Stimulated activated CD4-positive, alpha-beta T cell treated with anti-CD3 and anti-CD28 coated beads, Interleukin-2, amount 100 ng/mL, for 24 hours (primary cell): ENCODE results near the gene AGPAT2.
A peak's percentile ranks its signal among the peaks of the same experiment; 100 is the strongest.

Experiments used
- DNase-seq, 2 donors: peaks; one replicate each; pipeline ENCODE4 v3.0.0-alpha.2; 2020

AGPAT2 gene

DNA sequence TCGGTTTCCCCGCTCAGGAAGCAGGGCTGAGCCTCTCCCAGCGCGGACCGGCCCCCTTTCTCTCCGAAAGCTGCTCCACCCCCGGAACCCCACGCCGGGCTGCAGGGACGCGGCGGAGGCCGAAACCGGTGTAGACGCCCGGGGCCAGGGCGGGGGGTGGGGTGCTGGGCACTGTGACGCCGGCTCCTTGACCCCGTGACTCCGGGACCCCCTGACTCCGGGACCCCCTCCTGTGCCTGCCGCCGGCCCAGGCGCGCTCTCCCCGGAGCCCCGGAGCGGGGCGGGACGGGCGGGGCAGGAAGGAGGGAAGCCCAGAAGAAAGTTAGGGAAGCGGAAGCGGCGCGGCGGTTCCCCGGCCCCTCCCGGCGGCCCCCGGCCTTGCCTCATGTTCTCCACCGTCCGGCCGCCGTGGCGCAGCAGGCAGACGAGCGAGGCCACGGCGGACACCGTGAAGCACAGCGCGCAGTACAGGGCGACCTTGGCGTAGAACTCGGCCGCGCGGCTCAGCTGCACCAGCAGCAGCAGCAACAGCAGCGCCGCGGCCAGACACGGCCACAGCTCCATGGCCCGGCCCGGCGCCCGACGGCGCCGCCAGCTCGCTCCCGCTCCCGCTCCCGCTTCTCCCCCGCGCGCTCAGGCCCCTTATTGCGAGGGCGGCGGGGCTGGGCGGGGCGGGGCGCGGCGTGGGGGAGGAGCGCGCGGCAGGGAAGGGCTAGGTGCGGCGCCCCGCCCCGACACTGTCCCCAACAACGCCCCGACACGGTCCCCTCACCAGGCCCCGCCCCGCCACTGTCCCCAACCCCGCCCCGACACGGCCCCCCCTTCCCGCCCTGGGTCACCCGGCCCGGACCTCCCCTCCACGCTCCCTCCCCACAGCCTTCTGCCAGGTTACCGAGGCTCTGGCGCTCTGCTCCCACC, at the start of gene AGPAT2:
Gene AGPAT2, minus strand, starts transcription at position 664 of the 918 bp plus-strand sequence. Its CDS starts 100 bp downstream, at position 564.
- DNase-seq: peak; percentile 71 to 81

DNA sequence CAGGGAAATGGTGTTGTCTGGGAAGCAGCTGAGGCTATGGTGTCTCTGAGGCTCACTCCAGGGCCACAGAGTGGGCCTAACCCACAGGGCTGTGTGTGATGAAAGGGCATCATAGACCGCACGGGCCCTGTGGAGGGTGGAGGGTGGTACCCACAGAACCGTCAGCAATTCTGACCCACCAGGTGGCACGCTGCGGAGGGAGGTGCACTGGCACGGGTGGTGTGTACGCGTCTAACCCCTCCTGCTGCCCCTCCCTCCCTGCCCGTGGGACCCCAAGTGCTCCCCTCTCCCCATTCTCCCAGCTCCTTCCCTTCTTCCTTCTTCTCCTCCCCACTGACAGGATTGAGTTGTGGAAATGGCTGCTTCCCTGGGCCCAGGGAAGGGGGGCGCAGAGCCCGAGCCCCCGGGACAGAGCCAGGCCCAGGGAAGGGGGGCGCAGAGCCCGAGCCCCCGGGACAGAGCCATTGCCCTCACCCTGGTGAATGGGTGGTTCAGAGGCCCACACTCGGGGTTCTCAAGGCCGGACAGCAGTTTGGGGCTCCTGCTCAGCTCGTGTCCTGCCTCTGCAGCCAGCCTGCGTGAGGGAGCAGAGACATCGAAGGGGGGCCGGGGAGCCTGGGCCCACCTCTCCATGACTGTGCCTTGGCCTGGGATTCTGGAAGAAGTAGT, 48.7 kb upstream of the AGPAT2 start:
- no peak for DNase-seq

DNA sequence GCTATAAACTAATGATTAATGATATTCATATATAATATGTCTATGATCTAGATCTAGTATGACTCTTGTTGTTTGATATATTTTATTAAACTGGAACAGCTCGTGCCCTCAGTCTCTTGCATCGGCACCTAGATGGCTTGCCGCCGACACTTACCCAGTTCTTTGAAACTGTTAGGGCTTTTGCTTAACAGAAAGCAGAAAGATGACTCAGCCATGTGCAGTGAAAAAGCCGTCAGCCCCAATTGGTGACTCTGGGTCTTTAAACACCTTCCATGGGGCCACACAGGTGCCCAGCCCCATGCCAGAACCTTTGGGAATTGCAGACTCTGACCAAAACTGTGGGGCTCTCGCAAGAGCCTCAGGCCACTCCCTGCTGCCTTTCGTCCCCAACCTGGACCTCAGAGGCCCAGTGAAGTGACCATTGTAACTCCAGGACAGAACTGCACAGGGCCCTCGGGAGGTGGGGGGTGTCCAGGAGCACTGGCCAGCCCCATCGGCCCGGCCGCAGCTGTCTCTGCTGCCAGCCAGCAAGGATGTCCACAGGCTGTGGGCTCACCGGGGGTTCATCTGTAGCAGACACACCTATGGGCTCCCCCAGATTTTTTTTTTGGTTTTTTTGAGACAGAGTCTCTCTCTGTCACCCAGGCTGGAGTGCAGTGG, 47.7 kb upstream of the AGPAT2 start:
- DNase-seq: no peak

DNA sequence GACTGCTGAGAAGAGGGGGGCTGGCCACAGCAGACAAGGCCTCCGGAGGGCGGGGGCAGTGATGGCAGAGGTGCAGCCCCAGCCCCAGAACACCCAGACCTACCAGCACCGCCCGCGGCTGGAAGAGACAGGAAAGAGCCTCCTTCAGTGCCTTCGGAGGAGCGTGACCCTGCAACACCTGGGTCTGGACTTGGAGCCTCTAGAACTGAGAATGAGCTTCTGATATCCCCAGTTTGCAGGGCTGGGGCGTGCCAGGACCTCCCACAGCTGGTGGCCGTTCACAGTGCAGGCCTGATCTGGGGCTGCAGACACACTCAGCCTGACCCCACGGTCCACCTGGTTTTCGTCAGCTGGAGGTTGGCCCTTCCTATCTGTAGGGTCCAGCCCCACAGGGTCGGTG, 46.4 kb upstream of the AGPAT2 start:
- no peak for DNase-seq

DNA sequence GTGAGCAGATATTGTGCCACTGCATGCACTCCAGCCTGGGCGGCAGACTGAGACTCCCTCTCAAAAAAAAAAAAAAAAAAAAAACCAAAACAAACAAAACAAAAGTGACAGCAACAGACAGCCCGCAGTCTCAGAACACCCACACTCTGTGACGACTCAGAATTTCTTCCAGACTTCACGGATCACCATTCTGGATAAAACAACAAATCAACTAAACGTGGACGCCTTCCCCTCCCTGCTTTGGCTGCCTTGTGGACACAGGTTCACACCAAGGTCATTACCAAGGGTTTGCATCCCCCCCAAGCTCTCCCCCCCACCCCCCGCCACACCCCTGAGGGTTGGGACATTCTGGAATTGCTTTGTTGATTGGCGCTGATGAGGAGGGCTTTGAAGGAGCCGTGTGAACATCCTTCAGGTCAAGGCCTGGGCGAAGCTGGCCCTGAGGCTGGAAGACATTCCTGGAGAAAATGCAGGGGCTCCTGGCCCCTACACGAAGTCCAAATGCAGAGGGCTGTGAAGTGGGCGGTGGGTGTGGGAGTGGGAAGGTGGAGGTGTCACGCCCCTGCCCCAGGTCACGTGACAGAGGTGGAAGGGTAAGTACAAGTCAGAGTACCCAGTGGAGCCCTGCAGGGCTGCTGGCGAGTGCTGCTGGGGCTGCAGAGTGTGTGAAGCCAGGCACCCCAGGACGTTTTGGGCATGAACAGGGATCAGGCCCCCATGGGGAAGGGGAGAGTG, 45.4 kb upstream of the AGPAT2 start:
- DNase-seq: no peak

DNA sequence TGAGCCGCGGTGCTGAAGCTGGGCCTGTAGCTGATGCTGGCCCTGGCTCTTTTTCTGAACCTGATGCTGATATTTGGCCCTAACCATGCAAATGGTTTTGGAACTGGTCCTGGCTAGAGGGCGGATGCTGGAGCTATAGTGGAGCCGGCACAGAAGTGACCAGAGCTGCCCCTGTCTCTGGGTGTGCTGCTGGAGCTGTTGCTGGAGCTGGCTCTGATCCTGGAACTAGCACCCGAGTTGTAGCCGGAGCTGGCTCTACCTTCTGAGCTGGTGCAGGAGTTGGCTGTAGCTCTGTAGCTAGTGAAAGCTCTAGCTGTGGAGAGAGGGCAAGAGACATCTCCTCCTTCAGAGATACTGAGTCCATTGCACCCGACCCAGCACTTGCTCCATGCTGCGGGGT, 42.7 kb upstream of the AGPAT2 start:
- DNase-seq: no peak

DNA sequence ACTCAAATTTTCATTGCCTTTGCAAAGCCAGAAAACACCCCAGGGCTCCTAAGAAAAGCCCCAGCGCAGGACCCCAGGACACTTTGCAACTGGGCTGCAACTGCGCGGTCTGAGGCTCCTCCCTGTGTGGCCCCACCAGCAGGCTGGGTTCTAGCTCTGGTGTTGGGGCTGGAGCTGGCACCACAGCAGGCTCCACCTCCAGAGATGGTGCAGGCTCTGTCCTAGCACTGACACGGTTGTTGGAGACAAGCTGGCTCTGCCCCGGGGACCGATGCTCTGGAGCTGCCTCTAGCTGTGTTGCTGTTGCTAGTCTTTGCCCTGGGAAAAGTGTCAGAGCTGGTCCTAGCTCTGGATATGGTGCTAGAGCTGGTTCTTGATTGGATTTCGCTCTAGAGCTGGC, 41.9 kb upstream of the AGPAT2 start:
- peak in 1 of 2 donors; percentile 34 for DNase-seq

DNA sequence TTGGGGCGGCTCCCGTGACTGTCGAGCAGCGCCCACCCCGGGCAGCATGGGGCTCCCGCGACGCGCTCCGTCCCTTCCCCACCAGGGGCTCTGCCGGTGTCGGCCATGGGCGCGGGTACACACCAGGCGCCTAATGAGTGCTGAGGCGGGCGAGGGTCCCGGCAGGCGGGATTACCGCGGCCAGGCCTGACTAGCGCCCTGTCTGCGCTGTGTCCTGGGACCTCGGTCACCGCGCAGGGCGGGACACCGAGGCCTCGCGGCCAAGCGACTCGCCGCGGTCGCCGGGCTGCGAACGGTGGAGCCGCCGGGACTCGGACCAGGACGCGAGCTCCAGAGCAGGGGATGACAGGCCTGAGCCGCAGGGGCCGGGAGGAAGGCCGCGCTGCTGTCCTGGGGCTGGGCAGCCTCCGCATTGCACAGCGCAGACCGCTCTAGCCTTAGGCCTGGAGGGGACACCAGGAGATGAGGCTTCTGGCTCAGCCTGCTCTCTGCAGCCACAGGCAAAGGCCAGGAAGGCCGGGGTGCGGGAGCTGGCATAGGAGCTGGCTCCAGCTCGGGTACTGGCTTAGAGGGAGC, 41.4 kb upstream of the AGPAT2 start:
- DNase-seq: peak in 1 of 2 donors; percentile 28

DNA sequence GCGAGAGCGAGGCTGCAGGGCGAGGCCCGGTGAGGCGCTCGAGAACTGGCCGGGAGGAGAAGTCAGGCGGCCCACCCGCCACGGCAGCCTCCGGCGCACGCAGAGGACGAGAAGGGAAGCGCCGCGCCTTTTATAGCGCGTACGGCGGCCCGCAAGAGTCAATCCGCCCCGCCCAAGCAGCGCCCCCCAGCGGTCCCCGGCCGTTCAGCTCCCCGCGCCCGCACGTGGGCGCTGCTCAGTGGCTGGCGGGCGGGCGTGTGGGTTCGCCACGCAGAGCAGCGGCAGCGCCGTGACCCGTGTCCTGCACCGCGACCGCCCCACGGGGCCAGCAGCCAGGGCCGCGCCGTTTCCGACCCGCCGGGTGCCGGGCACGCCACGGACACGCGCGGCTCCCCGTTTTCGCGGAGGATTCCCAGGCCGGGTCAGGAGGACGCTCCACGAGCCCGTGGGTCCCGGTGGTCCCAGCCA, 40.9 kb upstream of the AGPAT2 start:
- DNase-seq: peak; percentile 94 to 95

DNA sequence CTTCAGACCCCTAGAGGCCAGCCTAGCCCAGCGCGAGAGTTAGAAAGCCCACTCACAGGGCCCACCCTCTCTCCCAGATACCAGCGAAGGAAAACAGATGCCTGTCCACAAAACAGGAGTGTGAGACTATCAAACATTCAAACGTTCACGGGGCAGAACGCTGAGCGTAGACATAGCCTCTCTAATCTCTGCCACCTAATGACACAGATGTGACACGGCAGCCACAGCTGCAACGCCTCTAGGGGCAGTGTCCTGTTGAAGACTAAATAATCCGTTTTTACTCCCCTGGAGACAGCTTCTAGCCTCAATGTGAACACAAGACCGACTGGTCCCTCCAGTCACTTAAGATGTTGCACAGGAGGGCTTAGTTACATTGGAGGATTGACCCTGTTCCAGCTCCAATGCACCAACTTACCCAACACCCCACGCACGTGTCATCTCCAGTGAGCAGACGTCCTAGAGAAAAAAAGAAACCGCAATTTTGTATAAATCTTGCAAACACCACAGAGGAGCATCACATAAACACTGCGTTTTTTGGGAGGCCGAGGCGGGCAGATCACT, 39.5 kb upstream of the AGPAT2 start:
- peak; percentile 44 to 52 for DNase-seq

DNA sequence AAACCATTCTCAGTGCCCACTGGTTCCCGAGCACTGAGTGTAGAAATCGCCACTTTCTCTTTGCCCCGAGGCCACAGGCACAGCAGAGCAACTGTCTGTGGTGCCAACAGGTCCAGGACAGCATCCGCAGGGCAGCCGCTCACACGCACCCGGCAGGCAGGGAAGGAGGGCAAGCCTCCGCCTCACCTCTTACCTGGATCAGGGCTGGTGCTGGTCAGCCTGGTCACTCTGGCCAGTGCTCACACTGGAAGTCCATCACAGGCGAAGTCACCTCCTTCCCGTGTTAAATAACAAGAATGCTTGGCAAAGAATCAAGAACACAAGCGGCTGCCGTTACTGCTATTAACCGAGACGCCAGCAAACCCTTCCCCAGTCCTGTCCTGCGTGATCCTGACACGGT, 38.9 kb upstream of the AGPAT2 start:
- no peak for DNase-seq

DNA sequence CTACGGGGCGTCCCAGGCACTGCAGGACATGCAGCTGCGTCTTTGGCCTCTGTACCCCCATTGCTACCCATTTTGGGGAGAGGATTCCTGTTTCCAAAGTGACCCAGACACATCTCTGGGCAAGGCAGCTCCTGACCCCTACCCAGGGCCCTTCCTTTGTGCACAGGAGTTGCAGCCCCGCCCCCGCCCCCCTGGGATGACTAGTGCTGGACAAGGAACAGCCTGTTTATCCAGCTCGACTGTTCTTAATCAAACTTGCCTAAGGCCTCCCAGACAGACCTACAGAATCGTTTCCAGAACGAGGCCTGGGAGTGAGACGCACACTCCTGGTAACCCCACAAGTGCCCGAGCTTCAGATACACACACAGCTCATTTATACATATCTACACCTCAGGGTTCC, 38.4 kb upstream of the AGPAT2 start:
- no peak for DNase-seq

DNA sequence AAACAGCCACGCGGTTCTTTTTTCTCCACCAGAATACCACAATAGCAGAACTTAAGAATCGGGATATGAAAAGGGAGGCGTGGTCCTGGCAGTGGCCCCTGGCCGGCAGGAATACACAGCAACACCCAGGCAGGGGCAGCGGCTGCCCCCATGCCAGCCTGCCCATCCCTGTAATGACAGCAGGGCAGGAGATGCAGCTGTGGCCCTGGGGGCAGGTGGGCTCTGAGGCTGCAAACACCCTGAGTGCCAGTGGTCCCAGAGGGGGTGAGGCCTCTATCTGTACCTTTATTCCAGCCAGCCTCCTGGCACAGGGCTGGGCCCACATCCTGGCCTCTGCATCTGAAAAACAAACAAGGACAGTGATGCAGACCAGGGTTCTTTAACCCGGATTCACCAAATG, 37.5 kb upstream of the AGPAT2 start:
- no peak for DNase-seq

DNA sequence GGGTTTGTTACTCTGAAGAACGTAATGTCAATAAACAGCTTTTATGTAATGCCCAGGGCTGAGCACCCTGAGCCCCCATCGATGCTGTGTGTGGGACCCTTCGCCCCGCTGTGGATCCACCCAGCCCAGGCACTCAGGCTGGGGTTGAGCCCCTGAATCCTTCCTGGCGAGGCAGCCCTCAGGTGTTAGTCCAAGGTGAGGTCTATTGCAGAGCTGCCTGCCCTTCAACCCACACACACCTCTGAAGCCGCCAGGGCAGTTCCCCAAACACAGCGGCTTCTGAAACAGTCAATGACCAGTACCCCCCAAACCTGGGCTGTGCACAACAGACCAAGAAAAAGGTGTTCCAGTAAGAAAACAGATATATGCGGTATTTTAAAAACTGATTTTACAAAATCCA, 36.7 kb upstream of the AGPAT2 start:
- no peak for DNase-seq

DNA sequence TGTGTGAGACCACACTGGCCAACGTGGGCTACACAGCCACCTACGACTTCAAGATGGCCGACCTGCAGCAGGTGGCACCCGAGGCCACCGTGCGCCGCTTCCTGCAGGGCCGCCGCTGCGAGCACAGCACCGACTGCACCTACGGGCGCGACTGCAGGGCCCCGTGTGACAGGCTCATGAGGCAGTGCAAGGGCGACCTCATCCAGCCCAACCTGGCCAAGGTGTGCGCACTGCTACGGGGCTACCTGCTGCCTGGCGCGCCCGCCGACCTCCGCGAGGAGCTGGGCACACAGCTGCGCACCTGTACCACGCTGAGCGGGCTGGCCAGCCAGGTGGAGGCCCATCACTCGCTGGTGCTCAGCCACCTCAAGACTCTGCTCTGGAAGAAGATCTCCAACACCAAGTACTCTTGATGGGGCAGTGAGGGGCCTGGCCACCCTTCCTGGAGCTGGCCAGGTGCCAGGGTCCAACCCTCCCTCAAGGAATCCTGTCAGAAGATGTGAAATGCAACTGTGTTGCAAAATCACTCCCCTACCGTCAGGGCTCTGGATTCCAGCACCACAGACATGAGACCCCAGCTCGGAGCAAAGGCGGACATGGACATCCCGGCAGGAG, 36.2 kb upstream of the AGPAT2 start:
- DNase-seq: no peak

DNA sequence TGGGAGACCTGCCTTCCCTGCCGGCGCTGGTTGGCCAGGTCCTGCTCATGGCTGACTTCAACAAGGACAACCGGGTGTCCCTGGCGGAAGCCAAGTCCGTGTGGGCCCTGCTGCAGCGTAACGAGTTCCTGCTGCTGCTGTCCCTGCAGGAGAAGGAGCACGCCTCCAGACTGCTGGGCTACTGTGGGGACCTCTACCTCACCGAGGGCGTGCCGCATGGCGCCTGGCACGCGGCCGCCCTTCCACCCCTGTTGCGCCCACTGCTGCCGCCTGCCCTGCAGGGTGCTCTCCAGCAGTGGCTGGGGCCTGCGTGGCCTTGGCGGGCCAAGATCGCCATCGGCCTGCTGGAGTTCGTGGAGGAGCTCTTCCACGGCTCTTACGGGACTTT, 35.7 kb upstream of the AGPAT2 start:
- peak in 1 of 2 donors; percentile 36 for DNase-seq

DNA sequence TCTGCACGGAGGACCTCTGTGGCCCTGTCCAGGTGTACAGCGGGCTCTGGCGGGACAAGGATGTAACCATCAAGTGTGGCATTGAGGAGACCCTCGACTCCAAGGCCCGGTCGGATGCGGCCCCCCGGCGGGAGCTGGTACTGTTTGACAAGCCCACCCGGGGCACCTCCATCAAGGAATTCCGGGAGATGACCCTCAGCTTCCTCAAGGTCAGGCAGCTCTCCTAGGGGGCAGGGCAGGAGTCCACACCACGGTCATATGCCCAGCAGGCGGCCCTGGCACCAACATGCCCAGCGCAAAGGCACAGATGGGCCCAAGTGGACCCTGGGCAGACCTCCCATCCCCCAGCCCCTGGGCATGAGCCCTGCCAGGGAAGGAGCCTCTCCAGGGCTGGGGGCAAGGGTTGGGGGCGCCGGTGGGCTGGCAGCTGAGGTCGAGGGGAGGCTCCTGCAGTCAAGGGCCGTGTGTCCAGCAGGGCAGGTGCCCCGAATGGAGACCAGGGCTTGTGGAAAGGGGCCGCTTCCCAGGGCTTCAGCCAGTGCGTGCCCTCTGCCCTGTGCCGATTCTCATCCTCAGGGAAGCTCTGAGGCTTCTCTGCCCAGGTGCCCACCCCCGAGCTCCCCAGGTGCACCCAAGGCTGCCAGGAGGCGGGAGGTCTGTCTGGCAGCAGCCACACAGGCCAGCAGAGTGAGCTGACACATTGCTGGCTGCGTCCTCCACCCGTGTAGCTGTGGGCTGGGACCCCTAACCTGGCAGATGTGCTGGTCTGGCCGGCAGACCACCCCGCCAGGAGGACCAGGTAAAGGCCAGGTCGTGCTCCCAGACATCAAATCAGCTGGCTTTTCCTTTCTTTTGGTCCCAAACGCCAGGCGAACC, 35.1 kb upstream of the AGPAT2 start:
- peak in 1 of 2 donors; percentile 38 for DNase-seq

DNA sequence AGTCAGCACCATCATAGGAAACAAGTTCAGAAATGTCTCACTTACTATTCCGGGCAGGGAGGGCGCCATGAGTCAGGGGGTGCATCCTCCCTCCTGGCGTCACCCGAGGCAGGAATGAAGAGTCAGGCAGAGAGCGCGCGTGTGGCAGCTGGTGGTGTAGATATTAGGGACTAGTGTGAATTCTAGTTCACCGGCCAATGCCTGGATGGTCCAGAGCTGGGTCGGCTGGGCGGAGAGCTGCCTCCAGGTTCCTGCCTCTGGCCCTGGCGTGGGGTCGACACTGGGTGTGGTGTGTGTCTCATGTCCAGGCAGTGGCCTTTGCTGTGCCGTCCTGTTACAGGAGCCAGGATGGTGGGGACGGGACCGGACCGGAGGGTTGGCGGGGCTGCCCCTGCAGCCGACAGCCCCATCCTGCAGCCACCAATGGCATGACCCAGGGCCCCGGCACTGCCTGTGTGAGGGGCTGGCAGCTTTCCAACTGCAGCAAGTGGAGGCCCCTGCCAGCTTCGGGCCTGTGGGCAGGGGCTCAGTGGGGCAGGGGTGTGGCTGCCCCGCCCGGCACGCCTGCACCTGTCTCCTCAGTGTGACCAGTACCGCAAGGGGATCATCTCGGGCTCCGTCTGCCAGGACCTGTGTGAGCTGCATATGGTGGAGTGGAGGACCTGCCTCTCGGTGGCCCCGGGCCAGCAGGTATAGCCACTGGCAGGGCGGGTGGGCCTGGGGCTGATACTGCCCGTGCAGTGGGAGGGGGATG, 34.3 kb upstream of the AGPAT2 start:
- peak in 1 of 2 donors; percentile 46 for DNase-seq

DNA sequence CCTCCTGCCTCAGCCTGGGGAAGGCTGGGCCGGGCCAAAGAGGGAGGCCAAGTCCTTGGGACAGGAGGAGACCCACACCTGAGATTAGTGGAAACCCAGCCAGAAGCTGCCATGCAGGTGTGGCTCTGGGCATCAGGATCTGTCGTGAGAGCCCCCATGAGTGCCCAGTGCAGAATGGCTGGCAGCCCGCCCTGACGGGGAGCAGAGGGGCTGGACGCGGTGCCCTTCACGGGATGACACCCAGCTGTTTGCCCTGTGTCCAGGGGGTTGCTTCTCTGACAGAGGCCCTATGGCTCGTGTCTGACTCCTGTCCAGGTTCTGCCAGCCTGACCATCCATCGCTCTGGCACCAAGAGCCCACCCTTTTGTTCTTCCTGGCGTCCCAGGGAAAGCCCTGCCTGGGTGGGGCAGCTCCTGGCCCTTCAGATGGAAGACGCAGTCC, 33.7 kb upstream of the AGPAT2 start:
- peak in 1 of 2 donors; percentile 34 for DNase-seq
